Coronary artery (tissue), 2 donors: ENCODE data around the gene SNX5.

Experiments
- DNase-seq: peaks from one replicate; pipeline ENCODE4 v3.0.0-alpha.2; 2017; ENCODE audit warnings: low spot score
- H3K27ac ChIP-seq, 2 donors: fragments of 200-600 bp; sonication (generic); one replicate each; pipeline ENCODE4 v1.5.1; 2016 to 2019
- H3K4me3 ChIP-seq: fragments of 200-600 bp; sonication (generic); 2 replicates; pipeline ENCODE4 v1.5.1; 2016; ENCODE audit warnings: mild to moderate bottlenecking, moderate library complexity
- CTCF ChIP-seq: fragments of 200-600 bp; sonication (generic); IDR thresholded peaks from one replicate; pipeline ENCODE4 v1.5.1; 2019; ENCODE audit warnings: antibody characterized with exemption

The SNX5 gene

GRCh38 chr20:17959257-17959627 is 9.4 kb downstream of the SNX5 start:
- no peak overlapping the region for H3K4me3 ChIP-seq
- TF ChIP-seq CTCF, result no peak
- DNase-seq, result no peak
- H3K27ac ChIP-seq, result peak overlapping the region; percentile 33 to 65

GRCh38 chr20:17958373-17959256 is 10.0 kb downstream of the SNX5 start:
- TF ChIP-seq CTCF, result no peak
- no peak for DNase-seq
- peak overlapping the region; percentile 33 to 65 for H3K27ac ChIP-seq
- H3K4me3 ChIP-seq, result no peak overlapping the region

GRCh38 chr20:17957505-17958363 is 10.9 kb downstream of the SNX5 start:
- DNase-seq, result no peak
- TF ChIP-seq CTCF, result no peak
- Histone ChIP-seq H3K27ac (peak overlapping the region; percentile 9 to 10), H3K4me3 (no peak overlapping the region)

GRCh38 chr20:17956099-17956685 is 12.4 kb downstream of the SNX5 start:
- Histone ChIP-seq H3K4me3 (no peak overlapping the region), H3K27ac (no peak overlapping the region)
- no peak for DNase-seq
- TF ChIP-seq CTCF, result no peak

- Histone ChIP-seq H3K4me3 (no peak overlapping the region), H3K27ac (no peak overlapping the region)
- DNase-seq, result no peak
- TF ChIP-seq CTCF, result no peak
Measured at GRCh38 chr20:17955302-17955701, 13.3 kb downstream of the SNX5 start.

- no peak for DNase-seq
- H3K27ac ChIP-seq, result no peak overlapping the region
- no peak overlapping the region for H3K4me3 ChIP-seq
- no peak for TF ChIP-seq CTCF
Measured at GRCh38 chr20:17953935-17954334, 14.7 kb downstream of the SNX5 start.
